ENCODE data around the gene EHMT2.

DNA sequence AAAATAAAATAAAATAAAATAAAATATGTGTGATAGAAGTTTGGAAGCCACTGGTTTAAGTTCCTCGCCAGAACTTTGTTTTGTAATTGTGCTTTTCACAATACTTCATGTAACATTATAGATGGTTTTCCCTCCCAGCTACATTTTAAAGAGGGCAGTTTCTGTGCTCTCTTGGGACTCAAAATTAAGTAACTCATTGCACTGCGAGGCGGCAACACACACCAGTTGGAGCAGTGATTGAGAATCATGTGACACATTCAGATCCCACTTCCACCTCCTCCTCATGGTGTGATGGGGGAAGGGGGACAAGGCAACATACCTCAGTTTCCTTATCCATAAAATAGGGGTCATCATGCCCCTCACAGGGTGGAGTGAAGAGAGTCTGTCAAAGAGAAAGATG lies 37.5 kb upstream of the EHMT2 start:
- TF ChIP-seq, protein P1, sequence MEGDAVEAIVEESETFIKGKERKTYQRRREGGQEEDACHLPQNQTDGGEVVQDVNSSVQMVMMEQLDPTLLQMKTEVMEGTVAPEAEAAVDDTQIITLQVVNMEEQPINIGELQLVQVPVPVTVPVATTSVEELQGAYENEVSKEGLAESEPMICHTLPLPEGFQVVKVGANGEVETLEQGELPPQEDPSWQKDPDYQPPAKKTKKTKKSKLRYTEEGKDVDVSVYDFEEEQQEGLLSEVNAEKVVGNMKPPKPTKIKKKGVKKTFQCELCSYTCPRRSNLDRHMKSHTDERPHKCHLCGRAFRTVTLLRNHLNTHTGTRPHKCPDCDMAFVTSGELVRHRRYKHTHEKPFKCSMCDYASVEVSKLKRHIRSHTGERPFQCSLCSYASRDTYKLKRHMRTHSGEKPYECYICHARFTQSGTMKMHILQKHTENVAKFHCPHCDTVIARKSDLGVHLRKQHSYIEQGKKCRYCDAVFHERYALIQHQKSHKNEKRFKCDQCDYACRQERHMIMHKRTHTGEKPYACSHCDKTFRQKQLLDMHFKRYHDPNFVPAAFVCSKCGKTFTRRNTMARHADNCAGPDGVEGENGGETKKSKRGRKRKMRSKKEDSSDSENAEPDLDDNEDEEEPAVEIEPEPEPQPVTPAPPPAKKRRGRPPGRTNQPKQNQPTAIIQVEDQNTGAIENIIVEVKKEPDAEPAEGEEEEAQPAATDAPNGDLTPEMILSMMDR (IDR thresholded peaks at IDR 0.05): no peak
- TF ChIP-seq POLR2A (IDR thresholded peaks at IDR 0.05): no peak
